ENCODE results near the gene UTS2B.

- TF ChIP-seq CTCF (IDR thresholded peaks at IDR 0.05): no peak
- no peak for TF ChIP-seq POLR2A (IDR thresholded peaks at IDR 0.05)
Observed at GRCh38 chr3:191237047-191237882, 93.1 kb downstream of the UTS2B start.
